Left kidney (tissue), 2 donors: ENCODE data around the gene RPL13. TPM values are rescaled to one million over a fixed set of nuclear protein-coding genes. Genes with fewer than 3 reads are reported as not detected.
"Not testable (repeated sequence)": the region's sequence is repeated elsewhere in the genome, so short reads cannot be mapped to it uniquely, and the experiment has no call there.

Experiments used
- DNase-seq: peaks from one replicate; pipeline ENCODE4 v3.0.0-alpha.2; 2013
- polyA plus RNA-seq: library from polyadenylated mRNA; unstranded; fragments of 120-200 nt; gene quantifications from one replicate; pipeline ENCODE4 v1.2.1, GENCODE V29; 2013; ENCODE audit not compliant: insufficient read length

Gene RPL13
- polyA plus RNA-seq, 1 donor: 1,395 TPM

DNA sequence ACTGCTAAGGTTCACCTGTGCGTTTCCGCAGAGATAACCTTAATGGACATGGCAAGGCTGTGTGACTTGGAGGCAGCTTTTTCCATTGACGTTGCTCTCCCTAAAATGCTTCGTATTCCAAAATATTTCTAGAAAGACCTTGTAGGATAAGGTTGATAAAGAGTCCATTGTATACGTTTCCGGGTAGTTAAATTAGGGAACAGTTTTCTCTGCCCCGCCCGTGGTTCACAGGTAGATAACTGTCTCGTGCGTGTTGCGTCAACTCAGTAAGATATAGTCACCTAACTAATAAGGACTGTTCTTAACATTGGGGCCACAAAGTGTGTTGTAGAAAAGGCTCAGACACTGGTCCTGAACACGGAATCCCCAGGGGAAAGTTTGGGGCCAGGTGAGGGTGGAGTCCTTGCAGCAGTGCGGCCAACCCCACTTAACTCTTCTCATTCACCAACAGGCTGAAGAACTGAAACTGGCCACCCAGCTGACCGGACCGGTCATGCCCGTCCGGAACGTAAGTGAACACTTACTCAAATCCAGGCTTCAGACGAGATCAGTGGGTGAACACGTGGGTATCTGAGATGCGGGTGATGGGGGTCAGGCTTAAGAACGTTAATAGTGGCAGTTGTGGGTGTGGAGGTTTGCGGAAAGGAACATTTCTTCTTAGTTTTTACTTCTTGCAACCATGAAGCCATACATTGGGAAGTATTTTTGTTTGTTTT, 1.6 kb downstream of the RPL13 start:
- DNase-seq: no peak

DNA sequence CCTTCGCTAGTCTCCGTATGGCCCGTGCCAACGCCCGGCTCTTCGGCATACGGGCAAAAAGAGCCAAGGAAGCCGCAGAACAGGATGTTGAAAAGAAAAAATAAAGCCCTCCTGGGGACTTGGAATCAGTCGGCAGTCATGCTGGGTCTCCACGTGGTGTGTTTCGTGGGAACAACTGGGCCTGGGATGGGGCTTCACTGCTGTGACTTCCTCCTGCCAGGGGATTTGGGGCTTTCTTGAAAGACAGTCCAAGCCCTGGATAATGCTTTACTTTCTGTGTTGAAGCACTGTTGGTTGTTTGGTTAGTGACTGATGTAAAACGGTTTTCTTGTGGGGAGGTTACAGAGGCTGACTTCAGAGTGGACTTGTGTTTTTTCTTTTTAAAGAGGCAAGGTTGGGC, 2.5 kb downstream of the RPL13 start:
- DNase-seq: no peak

DNA sequence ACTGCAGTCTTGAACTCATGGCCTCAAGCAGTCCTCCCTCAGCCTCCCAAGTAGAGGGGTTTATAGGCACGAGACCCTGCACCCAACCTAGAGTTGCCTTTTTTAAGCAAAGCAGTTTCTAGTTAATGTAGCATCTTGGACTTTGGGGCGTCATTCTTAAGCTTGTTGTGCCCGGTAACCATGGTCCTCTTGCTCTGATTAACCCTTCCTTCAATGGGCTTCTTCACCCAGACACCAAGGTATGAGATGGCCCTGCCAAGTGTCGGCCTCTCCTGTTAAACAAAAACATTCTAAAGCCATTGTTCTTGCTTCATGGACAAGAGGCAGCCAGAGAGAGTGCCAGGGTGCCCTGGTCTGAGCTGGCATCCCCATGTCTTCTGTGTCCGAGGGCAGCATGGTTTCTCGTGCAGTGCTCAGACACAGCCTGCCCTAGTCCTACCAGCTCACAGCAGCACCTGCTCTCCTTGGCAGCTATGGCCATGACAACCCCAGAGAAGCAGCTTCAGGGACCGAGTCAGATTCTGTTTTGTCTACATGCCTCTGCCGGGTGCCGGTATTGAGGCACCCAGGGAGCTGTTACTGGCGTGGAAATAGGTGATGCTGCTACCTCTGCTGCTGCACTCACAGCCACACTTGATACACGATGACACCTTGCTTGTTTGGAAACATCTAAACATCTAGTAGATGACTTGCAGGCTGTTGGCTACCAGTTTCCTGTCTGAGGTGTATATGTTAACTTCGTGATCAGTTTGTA, 3.3 kb downstream of the RPL13 start:
- DNase-seq: no peak

DNA sequence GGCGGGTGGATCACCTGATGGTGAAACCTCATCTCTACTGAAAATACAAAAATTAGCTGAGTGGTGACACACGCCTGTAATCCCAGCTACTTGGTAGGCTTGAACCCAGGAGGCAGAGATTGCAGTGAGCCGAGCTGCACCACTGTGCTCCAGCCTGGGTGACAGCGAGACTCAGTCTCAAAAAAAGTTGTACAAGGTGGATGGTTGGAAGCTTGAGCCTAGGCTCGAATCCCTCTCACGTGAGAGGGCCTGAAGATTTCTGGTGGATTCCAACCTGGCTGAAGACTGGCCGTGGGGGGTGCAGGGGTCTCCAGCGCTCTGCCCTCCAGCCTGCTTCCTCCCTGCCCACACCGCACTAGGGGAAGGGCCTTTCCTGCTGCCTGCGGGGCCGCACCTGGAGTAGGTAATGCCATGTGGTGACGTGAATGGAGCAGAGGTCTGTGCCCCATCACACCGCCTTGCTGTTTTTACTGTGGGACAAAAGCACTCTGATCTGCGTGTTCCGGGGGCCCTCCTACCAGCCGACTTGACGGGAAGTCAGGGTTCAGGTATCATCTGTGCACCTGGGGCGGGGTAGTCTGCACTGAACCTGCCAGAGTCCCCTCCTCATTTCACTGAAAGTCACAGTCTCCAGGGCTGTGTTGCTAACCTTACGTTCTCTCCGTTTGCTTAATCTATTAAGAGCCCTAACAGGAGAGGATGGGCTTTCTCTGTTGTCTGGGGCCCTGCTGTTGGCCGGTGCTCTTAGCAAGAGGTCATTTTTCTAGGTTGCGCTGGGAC, 4.2 kb downstream of the RPL13 start:
- no peak for DNase-seq

DNA sequence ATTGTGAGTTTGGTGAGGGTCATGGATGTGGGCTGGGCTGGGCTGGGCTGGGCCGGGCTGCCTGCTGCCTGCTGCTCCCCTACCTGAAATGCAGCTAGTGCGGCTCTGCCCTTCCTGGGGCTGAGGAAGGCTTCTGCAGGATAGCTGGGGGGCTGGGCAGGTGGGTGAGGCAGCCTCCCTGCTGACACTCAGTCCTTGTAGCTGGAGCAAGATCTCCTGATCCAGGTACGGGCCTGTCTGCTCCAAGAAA, 4.7 kb downstream of the RPL13 start:
- DNase-seq: no peak

DNA sequence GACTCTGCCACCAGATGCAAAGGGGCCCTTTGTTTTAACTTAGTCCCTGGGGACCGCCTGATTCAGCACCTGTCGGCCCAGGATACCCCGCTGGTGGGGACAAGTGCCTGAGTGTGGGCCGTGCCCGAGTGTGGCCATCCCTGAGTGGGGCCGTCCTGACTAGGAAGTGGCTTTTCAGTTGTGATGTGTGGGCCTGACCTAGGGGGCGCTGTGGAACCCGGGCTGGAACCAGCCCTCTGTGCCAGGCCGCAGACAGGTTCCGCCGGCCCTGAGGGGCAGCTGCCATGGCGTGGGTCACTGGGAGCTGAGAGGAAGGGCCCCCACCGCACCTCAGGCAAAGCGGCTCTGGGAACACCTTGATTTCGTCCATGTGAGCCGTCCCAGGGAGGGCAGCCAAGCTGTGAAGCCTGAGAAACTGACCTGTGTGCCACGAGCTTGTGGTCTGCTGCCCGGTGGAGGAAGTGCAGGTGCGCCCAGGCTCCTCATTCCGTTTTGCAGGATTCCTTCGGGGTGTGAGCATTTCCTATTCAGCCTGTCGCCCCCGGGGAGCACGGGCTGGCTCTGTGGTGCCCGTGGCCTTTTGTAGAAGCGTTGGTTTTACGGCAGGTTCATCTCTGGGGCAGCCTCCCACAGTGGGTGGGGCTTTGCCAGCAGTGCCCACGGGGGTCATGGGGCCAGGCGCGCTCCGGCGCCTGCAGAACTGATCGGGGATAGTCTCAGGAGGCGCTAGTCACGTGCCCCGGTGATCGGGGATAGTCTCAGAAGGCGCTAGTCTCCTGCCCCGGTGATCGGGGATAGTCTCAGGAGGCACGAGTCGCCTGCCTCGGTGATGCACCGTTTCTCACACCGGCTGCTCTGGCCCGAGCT, 5.3 kb downstream of the RPL13 start:
- no peak for DNase-seq

DNA sequence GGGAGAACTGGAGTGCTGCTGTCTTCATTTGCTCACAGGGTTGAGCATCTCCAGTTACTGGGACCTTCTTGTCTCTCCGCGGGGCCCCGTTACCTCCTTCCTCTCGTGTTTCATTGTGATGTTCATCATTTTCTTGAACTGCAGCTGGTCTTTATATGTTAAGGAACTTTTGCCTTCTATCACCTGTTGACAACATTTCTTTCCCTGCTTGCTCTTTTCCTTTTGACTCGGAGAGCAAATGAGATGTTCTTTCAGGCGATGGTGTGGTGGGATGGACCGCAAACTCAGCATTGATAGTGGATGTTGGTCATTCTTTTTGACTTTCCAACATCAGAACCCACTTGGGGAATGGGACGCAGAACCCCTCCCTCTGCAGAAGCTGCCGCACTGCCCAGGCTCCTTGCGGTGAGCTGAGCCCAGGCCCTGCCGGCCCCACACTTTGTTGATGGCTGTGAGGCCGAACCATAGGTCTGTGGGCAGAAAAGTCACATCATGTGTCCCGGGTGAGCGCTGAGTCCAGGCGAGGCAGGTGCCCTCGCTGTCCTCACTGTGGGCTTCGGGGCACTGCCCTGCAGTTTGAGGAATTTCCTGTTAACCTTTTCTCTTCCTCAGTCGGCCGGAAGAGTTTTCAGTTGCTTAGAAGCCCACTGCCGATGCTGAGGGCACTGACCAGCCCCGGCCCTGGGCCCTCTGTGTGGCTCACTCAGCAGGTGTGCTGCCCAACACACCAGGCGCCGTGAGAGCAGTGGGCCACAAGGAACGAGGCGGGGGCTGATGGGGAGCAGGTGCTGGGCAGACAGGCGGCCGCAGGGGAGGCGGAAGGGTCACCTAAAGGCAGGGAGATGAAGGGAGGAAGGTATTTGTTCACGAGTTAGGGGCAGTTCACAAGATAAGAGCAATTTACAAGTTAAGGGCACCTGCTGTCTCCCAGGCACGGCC, 7.4 kb downstream of the RPL13 start:
- no peak for DNase-seq

DNA sequence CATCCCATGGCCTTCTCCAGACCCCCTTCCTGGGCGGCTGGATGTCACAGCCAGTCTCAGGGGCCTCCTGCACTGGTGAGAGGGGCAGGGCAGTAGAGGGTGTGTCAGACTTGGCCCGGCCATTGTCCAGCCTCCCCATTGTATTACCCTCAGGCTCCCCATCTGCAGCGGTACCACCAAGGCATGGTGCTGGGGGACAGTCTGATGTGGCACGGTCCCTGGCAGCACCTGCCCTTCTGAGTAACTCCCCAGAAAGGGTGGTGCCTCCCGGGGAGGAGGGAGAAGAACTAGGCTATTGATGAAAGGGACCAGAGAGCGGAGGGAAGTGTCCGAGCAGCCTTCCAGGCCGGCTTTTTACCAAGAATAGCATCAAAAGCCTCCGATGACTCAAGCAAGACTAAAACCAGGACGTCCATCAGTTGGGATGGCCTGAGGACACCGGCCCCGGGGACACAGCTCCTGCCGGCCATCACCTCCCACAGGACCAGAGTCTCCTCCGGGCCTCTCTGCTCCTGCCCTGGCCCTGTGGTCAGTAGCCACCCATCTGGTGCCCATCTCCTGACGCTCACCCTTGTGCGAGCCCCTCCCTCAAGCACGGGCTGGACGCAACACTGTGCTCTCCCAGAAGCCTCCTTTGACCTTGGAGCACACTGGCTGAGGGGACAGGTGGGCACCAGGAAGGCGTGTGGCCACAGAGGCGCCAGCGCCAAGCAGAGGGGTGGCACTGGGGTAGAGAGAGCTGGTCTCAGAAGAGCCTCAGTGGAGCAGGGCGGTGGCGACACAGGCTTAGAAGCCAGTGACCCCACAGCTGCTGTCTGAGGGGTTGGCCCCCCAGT, 9.2 kb downstream of the RPL13 start:
- no peak for DNase-seq

DNA sequence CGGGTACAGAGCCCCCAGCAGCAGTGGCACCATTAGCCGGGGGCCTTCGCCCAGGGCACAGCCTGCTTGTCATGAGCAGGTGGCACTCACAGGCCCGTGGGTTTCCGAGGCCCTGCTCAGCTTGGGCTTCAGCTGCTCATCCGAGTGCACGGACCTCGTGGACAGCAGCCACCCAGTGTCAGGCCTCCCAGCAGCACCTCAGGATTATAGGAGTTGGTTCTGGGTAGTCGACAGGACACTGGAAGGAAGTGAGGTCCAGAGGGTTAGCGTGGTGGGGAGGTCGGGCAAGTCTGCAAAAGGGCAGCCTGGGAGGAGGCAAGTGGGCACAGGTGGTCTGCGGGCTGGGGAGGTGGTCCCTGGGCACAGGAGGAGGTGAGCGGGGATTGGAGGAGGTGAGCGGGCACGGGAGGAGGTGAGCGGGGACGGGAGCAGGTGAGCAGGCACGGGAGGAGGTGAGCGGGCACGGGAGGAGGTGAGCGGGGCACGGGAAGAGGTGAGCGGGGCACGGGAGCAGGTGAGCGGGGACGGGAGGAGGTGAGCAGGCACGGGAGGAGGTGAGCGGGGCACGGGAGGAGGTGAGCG, 10.0 kb downstream of the RPL13 start:
- DNase-seq: no peak

DNA sequence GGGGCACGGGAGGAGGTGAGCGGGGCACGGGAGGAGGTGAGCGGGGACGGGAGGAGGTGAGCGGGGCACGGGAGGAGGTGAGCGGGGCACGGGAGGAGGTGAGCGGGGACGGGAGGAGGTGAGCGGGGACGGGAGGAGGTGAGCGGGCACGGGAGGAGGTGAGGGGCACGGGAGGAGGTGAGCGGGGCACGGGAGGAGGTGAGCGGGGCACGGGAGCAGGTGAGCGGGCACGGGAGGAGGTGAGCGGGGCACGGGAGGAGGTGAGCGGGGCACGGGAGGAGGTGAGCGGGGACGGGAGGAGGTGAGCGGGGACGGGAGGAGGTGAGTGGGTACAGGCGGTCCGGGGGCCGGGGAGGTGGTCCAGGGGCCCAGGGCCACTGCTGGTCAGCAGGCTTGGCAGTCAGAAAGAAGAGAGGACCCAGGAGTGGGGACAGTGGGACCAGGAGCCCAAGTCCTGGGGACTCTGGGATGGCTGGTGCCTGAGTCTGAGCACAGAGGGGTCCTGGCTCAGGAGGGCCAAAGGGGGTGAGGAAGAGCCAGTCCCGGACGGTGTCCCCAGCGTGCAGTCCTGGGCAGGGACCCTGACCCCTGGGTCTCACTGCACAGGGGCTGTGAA, 10.6 kb downstream of the RPL13 start:
- DNase-seq: not testable (repeated sequence)

DNA sequence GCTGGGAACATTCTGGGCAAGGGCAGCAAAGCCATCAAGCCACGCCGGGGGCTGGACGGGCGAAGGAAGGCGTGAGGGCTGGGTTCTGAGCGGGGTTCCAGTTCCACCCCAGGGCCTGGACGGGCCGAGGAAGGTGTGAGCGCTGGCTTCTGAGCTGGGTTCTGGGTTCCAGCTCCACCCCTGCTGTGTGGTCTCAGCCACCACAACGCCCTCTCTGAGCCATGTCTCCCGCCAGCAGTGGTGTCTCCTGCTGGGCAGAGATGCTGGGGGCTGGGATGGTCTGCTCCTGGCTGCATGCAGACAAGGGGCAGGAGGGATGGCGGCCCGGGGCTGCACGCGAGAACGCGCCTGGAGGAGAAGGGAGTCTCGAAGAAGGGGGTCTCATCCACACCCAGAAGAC, 11.2 kb downstream of the RPL13 start:
- no peak for DNase-seq

DNA sequence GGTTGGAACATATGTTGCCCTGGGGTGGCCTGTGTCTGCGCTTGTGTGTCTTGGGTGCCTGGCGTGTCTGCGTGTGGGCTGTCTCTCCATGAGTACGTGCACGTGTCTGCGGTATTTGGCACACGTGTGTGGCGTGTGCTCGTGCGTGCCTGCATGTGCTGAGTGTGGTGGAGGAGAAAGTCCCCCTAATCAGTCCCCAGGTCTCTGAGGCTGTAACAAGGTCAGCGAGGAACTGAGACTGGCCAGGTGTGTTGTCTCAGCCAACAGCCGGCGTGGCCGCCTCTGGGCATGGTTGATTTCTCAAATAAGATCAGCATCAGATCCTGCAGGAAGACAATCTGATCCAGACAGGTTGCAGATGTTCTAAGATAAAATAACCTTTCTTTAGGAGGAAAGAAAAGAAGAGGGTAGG, 11.6 kb downstream of the RPL13 start:
- DNase-seq: no peak

DNA sequence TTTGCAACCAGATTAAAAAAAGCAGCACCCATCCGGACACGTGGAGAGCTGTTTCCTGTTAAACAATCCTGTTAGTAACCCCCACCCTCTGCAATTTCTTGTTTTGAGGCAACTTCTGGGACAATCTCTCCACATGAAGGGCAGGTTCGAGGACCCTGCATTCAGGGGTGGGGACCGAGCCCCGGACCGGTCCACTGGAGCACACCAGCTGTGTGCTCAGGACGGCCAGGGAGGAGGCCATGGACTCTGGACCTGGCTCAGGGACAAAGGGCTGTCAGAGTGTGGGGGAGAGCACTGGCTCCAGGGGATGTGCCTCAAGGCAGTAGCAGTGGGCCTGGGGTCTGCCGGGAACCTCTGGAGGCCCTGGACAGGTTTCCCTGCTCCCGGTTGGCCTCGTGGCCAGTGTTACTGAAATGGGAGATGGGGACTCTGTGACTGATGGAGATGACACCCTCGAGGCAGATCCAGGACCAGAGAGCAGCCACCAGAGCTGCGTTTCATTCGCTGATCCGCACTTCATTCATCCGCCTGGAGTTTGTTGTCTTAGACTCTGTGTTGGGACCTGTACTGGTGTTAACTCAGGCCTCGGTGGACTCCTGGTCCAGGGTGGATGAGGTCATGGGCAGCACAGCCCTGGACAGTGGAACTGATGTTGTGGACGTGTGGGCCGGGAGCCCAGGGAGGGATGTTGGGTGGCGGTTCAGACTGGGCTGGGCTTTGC, 12.2 kb downstream of the RPL13 start:
- no peak for DNase-seq

DNA sequence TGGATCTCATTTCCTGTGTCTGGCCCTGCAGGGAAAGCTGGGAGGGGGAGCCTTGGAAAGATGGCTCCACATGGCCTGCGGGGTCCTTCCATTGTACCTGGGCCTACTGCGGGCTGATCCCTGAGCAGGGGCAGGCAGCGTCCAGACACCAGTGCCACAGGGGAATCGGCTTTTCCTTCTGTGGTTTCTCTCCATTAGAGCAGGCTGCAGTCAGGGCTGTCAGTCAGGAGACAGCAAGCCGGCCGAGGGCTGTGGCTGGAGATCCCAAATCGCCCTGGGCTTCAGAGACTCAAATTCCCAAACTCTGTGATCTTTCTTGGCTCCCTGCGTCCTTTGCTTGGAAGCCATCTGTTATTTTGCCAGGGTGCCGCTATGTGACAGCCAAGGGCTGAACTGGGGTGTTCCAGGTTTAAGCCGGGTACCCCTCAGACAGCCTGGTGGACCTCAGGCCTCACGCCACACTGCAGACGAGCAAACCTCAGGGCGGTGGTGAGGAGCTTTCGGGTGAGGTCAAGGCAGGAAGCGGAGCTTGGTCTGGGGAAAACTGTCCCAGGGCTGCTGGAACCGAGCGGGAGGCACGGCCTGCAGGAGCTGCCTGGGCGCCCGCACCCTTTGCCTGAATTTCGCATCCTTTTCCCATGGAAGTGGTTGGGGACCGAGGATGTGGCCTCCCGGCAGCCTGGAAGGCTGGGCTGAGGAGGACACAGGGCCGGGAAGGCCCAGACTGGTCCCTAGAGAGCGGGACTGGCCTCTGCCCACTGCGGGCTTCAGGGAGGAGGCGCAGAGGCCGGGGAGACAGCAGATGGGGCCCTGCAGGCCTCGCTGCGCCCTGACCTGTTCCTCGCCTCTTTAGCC, 13.6 kb downstream of the RPL13 start:
- no peak for DNase-seq

DNA sequence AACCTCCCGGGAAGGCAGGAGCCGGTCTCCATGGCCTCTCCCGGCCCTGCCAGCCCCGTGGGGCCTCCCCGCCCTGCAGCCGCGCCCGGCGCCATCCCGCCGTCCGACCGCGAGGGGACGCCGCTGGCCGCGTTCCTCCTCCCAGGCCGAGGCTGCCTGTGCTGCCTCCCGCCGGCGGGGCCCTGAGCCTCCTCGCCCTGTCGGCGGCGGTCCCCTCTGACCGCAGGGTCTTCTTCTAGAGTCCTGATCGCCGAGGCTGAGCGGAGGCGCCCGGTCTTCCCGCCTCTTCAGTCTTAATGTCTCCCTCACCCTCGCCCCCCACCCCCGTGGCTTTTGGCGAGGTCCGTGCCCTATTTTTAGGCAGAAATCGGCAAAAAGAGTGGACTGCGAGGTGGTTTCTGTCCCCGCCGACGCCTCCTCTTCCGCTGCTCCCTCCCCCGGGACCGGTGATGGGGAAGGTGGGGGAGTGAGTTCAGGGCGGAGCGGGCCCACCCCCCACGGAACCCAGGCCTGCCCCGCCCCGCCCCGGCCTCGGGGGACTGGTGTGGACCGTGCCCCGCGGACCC, 14.3 kb downstream of the RPL13 start:
- DNase-seq: no peak

DNA sequence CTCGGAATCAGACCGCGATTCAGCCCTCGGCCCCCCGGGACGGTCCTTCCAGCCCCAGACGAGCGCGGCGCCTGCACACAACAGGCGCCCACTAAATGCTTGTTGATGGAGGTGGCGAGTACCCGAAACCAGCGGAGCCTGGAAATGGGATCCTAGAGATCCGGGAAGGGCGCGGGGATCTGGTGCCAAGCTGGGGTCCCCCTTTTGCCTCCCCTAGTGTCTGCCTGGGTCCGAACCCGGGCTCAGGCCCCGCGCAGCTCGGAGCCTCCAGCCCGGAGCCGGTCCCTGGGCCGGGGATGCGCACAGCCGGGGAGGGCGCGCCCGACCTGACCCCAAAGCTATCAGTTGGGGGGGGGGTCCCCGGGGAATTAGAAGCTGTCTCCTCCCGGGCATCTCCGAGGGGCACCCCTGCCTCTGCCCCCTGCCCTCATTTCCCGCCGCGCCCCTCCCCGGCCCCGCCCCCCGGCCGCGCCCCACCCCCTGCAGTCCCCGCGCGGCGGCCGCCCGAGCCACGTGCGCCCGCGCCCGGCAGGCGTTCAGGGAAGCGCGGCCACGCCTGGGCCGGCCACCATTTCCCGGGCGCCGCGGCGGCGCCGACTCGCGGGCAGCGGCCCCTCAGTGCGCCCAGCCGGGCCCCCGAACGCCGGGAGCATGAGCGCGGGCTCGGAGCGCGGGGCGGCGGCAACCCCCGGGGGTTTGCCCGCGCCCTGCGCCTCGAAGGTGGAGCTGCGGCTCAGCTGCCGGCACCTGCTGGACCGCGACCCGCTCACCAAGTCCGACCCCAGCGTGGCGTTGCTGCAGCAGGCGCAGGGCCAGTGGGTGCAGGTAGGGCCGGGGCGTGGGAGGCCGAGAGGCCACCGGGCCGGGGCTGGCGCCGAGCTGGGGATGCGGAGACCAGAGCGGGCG, 15.0 kb downstream of the RPL13 start, which contains the start of gene CPNE7:
CPNE7 (plus strand) TSS at position 512 of the 906 bp plus-strand sequence; CDS start at position 652, 140 bp downstream.
- DNase-seq: no peak
